ENCODE measurements around the gene DPP7.
"Not testable (repeated sequence)": the region's sequence is repeated elsewhere in the genome, so short reads cannot be mapped to it uniquely, and the experiment has no call there.

The DPP7 gene

GRCh38 chr9:137068539-137069507 is 45.7 kb downstream of the DPP7 start:
- DNase-seq, result no peak

- peak; percentile 83 for DNase-seq
Observed at GRCh38 chr9:137067860-137068538, 46.5 kb downstream of the DPP7 start.

- DNase-seq, result no peak
Observed at GRCh38 chr9:137066096-137066861, 48.3 kb downstream of the DPP7 start.

GRCh38 chr9:137065336-137065967 is 49.1 kb downstream of the DPP7 start:
- DNase-seq, result no peak

- DNase-seq, result no peak
Observed at GRCh38 chr9:137064880-137065164, 49.7 kb downstream of the DPP7 start.

GRCh38 chr9:137064027-137064879 is 50.3 kb downstream of the DPP7 start:
- peak; percentile 14 for DNase-seq

GRCh38 chr9:137063311-137064026 is 51.1 kb downstream of the DPP7 start:
- no peak for DNase-seq

GRCh38 chr9:137062798-137063197 is 51.7 kb downstream of the DPP7 start:
- not testable (repeated sequence) for DNase-seq

- DNase-seq, result no peak
Observed at GRCh38 chr9:137062384-137062783, 52.1 kb downstream of the DPP7 start.
